GM08714 (cell line): ENCODE results near the gene PPP2R2C.

ENCODE experiments used
- H3K4me3 ChIP-seq: fragments of 200-500 bp; sonication (Bioruptor generic); 2 replicates; pipeline ENCODE4 v1.5.1; 2014; ENCODE audit warnings: mild to moderate bottlenecking, low read length, inconsistent platforms
- ZNF274 ChIP-seq: IDR thresholded peaks from 2 replicates; pipeline ENCODE4 v1.6.1; 2012; ENCODE audit warnings: mild to moderate bottlenecking, low read depth, low read length

The PPP2R2C gene

GRCh38 chr4:6354626-6355025 lies 117.8 kb downstream of the PPP2R2C start:
- no peak overlapping the region for H3K4me3 ChIP-seq
- no peak for TF ChIP-seq ZNF274

GRCh38 chr4:6354119-6354518 lies 118.3 kb downstream of the PPP2R2C start:
- H3K4me3 ChIP-seq, result no peak overlapping the region
- TF ChIP-seq ZNF274, result no peak

GRCh38 chr4:6352031-6352692 lies 120.3 kb downstream of the PPP2R2C start:
- no peak for TF ChIP-seq ZNF274
- H3K4me3 ChIP-seq, result no peak overlapping the region

- TF ChIP-seq ZNF274, result no peak
- H3K4me3 ChIP-seq, result no peak overlapping the region
Observed at GRCh38 chr4:6351246-6352000, 121.0 kb downstream of the PPP2R2C start.

GRCh38 chr4:6350646-6351045 lies 121.8 kb downstream of the PPP2R2C start:
- H3K4me3 ChIP-seq, result no peak overlapping the region
- TF ChIP-seq ZNF274, result no peak

GRCh38 chr4:6349896-6350603 lies 122.4 kb downstream of the PPP2R2C start:
- H3K4me3 ChIP-seq, result no peak overlapping the region
- no peak for TF ChIP-seq ZNF274

GRCh38 chr4:6348408-6348807 lies 124.0 kb downstream of the PPP2R2C start:
- H3K4me3 ChIP-seq, result no peak overlapping the region
- no peak for TF ChIP-seq ZNF274

- no peak overlapping the region for H3K4me3 ChIP-seq
- no peak for TF ChIP-seq ZNF274
Observed at GRCh38 chr4:6347511-6348045, 124.8 kb downstream of the PPP2R2C start.

- no peak for TF ChIP-seq ZNF274
- no peak overlapping the region for H3K4me3 ChIP-seq
Observed at GRCh38 chr4:6346373-6347110, 125.9 kb downstream of the PPP2R2C start.

- H3K4me3 ChIP-seq, result no peak overlapping the region
- TF ChIP-seq ZNF274, result no peak
Observed at GRCh38 chr4:6345866-6346265, 126.5 kb downstream of the PPP2R2C start.

- no peak overlapping the region for H3K4me3 ChIP-seq
- TF ChIP-seq ZNF274, result no peak
Observed at GRCh38 chr4:6345096-6345830, 127.2 kb downstream of the PPP2R2C start.

- no peak for TF ChIP-seq ZNF274
- no peak overlapping the region for H3K4me3 ChIP-seq
Observed at GRCh38 chr4:6343939-6344408, 128.4 kb downstream of the PPP2R2C start.
